Measurements from ENCODE around the gene TRIO. TPM values are rescaled to one million over a fixed set of nuclear protein-coding genes. Genes with fewer than 3 reads are reported as not detected.

The TRIO gene
- total and polyA plus RNA-seq, 10 of the 15 experiments (the other 5 are each of a cell fraction or from before 2014, with no cell fraction given) = 5.1 to 96.4 (median 44.6) TPM

DNA sequence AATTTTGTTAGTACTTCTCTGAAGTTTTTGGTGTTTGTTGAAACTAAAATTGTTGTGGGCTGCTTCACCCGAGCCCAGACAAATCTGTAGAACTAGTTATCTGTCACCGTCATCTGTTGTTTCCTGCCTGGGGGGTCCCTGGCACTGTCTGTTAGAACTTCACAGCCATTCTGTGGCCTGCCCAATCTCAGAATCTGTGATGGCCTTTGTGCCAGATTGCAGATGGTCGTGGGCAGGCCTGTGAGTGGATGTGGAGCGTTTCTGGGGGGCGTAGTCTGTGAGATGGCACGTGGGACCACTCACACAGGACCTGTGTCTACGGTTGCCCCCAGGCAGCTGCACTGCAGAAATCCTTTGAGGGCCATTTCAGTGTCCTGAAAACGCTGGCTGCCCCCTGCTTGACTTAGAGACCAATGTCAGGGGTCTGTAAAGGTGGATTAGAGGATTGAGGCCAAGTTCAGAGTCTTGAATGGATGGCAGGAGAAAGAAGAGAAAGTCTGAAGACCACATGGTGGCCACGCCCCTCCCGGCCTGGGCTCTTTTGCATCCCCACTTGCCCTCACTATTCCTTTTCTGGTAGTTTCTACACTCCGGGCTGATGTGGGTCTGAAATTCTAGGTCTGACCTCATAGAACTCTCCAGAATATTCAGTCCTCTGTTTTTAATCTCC, 38.3 kb downstream of the TRIO start:
- TF ChIP-seq SIN3A (IDR thresholded peaks at IDR 0.05; ENCODE audit: low read depth, low read length) (no peak), IRF3 (IDR thresholded peaks at IDR 0.05) (no peak), CREM (IDR thresholded peaks at IDR 0.05; ENCODE audit: low read depth) (peak; percentile 38; the same call in 1 of the 2 replicates), RUNX3 (IDR thresholded peaks at IDR 0.05; ENCODE audit: low read length) (no peak), BRCA1 (IDR thresholded peaks at IDR 0.05; ENCODE audit: low read depth, low read length) (no peak)
- RAD21 ChIA-PET (ENCODE audit: unreplicated experiment) = interaction anchor here (1.7 to 20.6 kb wide), 2 partner anchors 27 to 32 kb away, joined by 5 to 344 read pairs; partner anchors contain the start of gene TRIO
- in situ Hi-C loops (cut with MboI) = no loop called here
- Histone ChIP-seq H3K9me3 (replicated peaks; ENCODE audit: control insufficient read depth, insufficient read depth, low read length) (no peaks in the 10 kb centered on the region), H3K36me3 (ENCODE audit: control insufficient read depth in 2 of 2, insufficient read depth in 2 of 2, low read length in 1 of 2) (peaks cover 0 to 5% of the 10 kb centered on the region in 2 experiments; a peak in 2 of 4 replicates), H3K79me2 (ENCODE audit: control insufficient read depth, insufficient read depth, low read length) (peaks cover 96% of the 10 kb centered on the region), H4K20me1 (ENCODE audit: control insufficient read depth, insufficient read depth) (no peaks in the 10 kb centered on the region), H3K27me3 (replicated peaks in 1 of 2; ENCODE audit: control insufficient read depth in 2 of 2, insufficient read depth in 2 of 2, low read length in 1 of 2) (no peaks in the 10 kb centered on the region), H3K4me1 (ENCODE audit: control insufficient read depth, insufficient read depth, low read length) (peaks cover 30% of the 10 kb centered on the region), H3K27ac (ENCODE audit: control insufficient read depth, insufficient read depth) (no peak overlapping the region), H3K4me2 (ENCODE audit: control insufficient read depth, insufficient read depth) (no peak overlapping the region), H2AFZ (ENCODE audit: control insufficient read depth, low read depth, low read length) (no peak overlapping the region), H3K9ac (ENCODE audit: control insufficient read depth, insufficient read depth, low read length) (no peak overlapping the region), H3K4me3 (no peak overlapping the region)
- BruUV-seq (replicated peaks) = no TSS peak
- WGBS (ENCODE audit: insufficient coverage, insufficient replicate concordance, low lambda C conversion rate, missing lambda C conversion rate) = 62% methylated on average over 11 of the region's 11 CpGs
- no peak for ATAC-seq
- intact Hi-C loops (cut with micrococcal nuclease; ENCODE audit: unreplicated experiment) = no loop called here
- no peak for DNase-seq (ENCODE audit: low read depth, low spot score)
- no peak for FAIRE-seq
- CTCF ChIA-PET = interaction anchor here (1.2 to 1.3 kb wide), 2 partner anchors 15 to 74 kb away, joined by 3 read pairs; no protein-coding TSS in a partner anchor
- POLR2A ChIA-PET = interaction anchor here (0.6 to 1.4 kb wide), 3 partner anchors 12 to 30 kb away, joined by 4 read pairs; no protein-coding TSS in a partner anchor
- SMC1A ChIA-PET (ENCODE audit: uncharacterized antibody, unreplicated experiment) = interaction anchor here (1.1 to 14.1 kb wide), 7 partner anchors 13 to 84 kb away, joined by 3 to 182 read pairs (median 4); no protein-coding TSS in a partner anchor
